HG03571 (cell line): ENCODE results near the gene ATRNL1.

ENCODE experiments used
- ATAC-seq: cut with Tn5 transposase; IDR thresholded peaks from one replicate; pipeline ENCODE4 v1.9.1; 2021; ENCODE audit not compliant: unreplicated experiment

ATRNL1 gene

DNA sequence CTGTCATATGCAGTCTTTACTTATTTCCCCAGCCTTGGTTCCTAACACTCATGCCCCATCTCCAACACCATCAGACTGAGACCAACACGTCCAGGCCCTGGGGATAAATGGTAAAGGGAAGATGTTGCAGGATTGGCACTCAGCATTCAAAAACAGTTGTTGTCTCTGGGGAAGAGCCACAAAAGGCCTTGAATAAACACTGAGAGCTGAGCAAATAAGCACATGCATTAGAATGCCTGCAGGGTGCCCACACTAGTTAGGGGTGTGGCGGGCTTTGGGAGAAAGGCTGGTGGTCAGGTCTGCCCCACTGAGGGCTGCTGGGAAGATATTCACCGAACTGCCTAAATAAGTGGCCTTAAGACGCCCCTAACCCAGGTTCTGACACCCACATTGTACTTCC, 788.9 kb downstream of the ATRNL1 start:
- no peak for ATAC-seq

DNA sequence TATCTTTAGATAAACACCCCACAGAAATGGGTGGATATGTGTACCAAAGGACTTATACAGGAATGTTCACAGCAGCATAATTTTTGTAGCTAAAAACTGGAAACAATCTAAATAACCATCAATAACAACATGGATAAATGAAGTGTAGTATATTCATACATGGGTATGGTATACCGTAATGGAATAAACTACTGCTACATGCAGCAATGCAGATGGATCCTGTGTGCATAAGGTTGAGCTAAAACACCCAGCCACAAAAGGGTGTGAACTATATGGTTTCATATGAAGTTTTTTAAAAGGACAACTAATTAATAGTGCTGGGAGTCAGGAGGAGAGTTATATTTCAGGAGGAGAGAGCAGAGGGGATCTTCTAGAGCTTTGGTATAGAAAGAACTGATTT, 790.2 kb downstream of the ATRNL1 start:
- ATAC-seq, result no peak

DNA sequence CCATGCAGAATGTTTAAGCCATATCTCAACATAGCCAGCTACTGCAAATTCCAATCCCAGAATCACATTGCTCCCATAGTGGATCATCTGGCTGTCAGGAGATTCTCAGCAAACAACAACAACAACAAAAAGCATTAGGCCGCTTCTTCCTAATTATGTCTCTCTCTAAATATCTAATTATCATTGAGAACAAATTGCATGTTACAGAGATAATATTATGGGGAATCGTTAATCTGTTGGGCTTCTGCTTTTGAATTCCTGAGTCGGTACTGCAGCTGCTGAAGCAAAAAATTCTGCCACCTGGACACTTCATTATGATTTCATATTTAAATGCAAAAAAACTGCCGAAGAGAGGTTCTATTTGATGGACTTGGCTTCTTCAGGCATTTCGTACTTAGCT, 791.2 kb downstream of the ATRNL1 start:
- ATAC-seq, result no peak

DNA sequence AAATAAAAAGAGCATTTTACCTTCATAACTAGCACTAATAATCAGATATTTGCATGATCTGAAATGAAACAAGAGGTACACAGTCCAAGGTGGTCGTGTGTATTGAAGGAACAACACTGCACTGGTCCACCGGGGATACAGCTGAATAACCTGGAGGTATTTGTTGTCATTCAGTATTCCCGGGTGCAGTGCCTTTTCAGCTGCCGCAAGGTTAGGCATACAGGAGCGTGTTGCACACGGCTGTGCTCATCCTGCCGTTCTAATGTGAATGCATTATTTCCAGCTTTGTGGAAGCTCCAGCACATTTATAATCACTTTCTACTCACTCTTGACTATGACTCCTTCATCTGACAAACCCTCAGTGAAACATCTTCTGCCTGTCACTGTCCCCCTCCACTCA, 802.0 kb downstream of the ATRNL1 start:
- ATAC-seq, result no peak

DNA sequence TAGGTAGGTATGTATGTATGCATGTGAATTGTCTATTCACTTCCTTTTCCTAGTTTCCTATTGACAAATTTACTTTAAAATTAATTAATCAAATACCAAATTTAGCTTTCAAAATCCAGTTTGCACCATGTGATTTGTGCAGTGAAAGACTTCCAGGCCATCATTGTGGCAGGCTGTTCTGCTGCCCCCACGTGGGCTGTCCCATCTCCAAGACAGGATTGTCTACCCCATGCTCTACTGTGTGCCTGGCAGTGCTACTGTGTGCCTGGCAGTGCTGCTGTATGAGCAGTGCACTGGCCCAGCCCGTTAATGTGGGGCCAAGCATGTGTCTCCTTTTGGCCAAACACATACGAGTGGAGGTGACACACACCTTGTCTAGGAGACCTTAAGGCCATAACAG, 805.1 kb downstream of the ATRNL1 start:
- ATAC-seq, result no peak

DNA sequence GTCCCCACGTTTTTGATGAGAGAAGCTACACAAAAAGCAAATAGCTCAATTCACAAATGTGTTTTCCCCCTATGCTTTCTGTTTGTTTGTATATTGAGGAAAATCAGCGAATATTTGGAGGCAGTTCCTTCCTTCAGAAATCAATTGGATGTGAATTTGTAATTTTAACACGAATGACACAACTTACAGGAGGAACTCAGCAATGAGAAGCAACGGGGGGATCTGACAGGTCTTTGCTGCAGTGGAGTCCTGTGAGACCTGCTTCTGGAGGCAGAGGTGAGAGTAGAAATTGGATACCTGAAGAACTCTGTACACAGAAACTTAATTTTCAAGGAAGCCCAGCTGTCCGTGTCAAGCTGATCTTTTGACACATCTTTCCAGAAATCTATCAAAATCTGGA, 809.4 kb downstream of the ATRNL1 start:
- no peak for ATAC-seq

DNA sequence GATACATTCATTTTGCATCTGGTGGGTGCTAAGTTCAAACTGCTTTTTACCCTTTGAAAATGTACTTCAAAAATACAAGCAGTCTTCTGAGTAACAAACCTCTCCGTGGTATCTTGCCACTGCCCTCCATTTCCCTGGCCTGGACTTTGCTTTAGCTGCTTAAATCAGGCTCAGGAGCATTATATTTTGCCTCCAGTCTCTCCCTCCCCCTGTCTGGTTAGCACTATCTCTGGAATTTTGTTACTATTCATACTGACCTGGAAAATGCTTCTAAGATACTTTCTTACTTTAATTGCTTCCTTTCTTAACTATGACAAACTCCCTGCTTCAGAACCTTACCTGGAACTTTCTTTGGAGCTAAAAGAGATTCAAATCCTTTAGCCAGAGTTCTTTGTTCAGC, 810.0 kb downstream of the ATRNL1 start:
- no peak for ATAC-seq

DNA sequence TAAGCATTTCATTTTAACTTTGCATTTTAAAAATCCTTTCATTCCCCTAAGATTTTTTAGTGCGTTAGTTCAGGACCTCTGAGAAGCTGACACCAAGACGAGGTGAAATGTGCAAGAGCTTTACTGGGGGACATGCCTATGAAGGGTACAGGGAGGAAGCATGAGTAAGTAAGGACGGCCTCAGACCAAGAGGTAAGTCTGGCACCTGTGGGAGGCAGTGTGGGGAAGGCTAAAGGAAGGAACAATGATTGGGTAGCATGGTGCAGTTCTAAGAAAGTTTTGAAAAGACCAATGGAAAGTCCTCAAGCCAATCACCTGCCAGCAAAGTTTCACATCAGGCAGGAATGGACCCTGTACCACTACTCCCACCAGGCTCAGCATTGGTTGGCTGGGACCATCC, 810.7 kb downstream of the ATRNL1 start:
- ATAC-seq, result no peak

DNA sequence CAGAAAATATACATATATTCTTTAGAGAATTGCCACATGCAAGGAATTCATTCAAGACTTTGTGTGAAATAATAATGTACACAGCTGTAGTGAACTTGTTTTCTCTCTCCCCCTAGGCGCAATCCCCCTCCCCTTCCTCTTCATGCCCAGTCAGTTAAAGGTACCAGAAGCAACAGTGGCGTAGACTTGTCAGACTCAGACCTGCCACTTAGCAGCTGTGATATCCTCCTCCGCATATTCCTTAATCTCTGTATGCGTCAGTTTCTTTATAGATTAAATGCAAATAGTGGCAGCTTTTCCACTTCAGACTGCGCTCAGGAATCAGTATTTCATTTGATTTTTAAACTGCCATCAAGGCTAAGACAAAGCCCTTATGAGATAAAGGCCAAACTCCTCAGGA, 815.9 kb downstream of the ATRNL1 start:
- no peak for ATAC-seq

DNA sequence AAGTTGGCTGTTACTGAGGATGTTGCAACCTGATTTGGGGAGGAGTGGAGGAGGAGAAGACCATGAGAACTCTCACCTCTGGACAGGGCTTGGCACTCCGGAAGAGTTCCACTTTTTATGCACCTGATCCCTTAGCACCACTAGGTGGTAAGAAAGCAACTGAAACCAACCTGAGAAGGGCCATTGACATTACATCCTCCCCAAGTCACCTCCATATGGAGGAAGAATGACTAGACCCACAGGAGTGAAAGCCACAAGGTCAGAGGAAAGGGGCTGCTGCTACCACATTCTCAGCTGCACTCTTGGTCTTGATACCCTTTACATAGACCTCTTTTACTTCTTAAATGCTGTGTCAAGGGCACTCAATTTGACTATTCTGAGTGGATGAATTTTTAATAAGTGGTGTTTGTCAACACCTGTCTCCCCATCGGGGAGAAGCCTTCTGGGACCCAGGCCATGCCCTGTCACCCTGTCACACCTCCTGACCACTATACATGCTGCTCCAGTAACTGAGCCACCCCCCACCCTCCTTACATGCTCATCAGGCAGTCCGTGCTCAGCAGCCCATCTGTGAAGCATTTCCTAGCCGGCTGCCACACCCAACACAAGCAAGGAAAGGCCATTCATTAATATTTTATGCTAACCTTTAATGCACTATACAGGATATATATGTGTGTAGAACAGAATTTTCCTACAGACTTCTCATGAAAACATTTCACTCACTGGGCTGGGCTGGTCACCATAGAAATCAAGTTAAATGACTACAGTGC, 817.0 kb downstream of the ATRNL1 start:
- ATAC-seq, result no peak

DNA sequence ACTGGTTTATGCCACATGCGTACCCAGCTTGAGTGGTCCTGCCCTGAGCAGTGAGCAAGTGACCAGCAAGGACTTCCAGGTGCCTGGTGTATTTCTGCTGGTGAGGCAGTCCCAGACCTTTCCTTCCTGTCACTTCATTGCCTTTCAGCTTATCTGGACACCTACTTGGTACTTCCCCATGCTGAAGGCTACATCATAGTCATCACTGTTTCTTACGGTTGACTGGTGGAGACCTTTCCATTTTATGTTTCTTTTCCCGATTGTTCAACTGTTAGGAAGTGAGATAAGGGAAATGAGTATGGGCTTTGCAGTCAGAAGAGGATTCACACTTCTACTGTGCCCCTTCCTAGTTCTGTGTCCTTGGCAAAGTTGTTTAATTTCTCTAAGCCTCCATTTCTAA, 821.3 kb downstream of the ATRNL1 start:
- ATAC-seq, result no peak

DNA sequence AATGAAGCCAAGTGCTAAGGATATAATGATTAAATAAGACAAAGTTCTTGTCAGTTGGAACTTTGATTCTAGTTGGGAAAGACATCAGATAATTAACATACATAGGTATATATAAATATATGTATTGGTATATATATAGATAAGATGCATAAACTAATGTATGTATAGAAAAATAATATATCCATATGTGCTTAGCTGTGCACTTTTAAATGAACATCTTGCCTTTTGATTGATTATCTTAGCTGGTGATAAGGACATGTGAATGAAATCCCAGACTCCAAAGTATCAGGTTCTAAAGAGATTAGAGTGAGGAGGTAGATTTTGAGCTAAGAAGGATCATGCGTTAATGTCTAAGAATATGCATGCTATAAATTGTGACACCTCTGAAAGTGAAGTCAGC, 822.3 kb downstream of the ATRNL1 start:
- no peak for ATAC-seq

DNA sequence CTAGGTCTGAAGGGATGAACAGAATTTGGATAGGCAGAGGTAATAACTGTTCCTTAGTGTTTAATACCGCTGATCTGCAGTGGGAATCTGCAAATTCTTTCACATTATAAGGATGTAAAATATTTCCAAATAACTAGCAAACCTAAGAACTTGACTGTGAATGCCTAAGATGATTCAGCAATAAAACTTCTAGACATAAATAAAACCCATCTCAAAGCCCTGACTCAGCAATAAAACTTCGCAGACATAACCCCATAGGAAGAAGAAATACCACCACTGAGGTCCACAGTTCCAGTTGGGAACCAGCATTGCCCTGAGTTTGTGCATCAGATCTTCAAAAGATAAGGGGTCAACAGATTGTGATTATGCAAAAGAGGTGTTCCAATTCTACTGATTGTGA, 825.6 kb downstream of the ATRNL1 start:
- no peak for ATAC-seq

DNA sequence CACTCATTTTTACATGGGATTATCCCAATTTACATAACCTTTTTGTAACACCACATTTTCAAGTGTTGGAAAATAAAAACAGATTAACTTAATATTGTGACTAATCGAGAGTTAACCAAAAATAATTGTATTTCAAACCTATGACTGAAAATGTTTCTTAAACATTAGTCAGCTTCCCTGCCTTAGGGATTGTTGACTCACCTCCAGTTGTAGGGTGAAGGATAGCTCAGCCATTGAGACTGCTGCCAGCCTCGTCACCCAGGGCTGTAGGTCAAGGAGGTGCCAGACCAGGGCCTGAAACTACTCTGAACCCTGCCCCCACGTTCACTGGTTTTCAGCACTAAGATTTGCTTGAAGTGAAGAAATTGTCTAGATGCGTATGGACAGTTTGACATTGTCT, 828.6 kb downstream of the ATRNL1 start:
- no peak for ATAC-seq

DNA sequence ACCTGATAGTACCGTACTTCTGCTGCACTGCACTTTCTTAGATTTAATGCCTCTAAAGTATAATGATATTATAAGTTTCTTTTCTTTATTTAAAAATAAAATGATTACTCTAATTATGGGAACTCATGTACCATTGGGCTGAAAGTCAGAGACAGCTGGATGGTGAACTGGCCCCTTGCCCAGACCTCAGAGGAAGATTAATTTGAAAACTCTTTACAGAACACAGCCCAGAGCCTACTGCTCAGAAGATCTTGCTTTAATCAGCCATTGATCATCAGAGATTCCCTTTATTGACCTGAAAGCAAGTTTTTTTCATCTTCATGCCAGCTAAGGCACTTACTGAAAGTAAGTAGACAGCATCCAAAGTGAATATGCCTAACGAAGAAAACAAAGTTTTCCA, 838.1 kb downstream of the ATRNL1 start:
- no peak for ATAC-seq

DNA sequence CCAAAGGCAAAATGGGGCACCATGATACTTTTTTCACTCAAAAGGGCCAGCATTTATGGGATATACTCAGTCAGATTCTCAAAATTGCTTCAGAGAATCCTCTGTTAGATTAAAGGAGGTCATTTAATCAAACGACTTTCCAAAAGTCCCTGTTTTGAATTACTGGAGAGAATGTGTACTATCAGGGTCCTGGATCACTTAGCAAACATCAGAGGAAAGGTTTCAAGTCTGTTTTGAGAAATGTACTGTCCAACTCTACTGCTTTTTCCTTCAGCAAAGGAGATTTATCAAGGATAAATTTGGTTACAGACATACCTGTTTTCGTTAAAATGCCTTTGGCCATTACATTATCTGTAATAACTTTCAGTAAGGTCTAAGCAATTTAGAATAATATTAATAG, 838.9 kb downstream of the ATRNL1 start:
- no peak for ATAC-seq

DNA sequence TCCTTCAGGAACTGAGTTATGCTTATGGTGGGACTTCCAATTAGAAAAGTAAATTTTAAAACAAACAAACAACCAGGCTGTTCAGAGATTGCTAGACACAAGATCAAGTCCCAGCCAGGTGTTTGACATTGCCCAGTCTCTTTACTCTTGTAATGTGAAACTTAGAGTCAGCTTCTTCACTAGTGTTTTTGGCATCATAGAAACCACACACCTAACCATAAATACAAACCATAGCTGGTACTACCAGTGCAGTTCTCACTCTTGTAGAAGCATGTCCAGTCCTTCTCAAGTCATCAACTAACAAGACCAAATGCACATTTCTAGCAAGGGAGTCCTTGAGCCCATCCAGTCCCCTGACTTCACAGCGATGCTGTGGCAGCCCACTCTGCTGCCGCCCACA, 839.9 kb downstream of the ATRNL1 start:
- no peak for ATAC-seq

DNA sequence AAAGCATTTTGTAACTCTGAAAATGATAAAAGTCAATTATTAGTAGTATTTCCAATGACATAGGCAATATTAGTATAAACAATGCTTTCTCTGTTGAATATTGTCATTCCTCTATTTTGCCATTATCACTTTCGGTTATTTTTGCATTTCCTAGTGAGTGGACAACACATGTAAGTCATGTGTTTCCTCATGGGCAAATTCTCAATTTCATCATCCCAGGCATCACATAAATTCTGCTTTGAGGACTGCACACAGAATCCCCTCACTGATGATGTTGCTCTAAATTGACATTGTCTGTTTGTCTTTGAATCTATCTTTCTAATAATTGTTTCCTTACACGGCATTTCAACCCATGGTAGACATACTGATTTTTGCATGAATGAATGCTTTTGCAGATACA, 842.6 kb downstream of the ATRNL1 start:
- ATAC-seq, result no peak

DNA sequence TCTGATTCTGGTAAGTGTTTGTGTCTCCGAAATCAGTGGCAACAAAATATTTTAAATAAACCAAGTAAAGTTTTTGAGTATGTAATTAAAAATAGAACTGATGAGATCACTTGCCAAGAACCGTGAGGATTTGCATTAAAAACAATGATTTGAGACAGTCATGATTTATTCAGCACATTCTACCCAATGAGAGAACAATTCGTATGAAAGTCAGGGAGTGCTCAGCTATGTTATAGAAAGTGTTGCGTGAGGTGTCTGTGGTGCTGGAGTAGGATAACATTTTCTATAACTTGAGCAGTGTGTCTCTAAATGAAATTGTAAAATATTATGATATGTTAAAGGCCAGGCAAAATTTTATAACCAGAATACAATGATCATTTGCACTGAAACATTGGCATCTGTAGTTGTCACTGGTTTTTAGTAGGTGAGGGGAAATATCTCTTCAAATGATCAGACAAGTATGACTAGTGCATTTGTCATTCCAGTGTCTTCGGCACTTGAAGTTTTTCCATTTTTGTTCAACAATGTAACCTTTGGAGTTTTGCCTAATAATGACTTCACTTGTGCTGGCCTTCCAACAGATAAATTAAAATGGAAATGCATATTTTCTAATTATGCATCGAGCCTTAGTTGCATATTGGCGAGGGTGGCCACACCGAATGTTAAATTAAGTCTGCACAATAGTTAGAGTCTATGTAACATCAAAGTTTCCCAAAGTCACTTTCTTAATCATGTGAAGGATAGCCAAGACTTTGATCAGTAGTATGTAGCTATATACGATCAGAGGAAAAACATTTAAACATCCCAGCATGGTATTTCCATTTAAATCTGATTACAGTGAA, 844.0 kb downstream of the ATRNL1 start:
- ATAC-seq, result no peak

DNA sequence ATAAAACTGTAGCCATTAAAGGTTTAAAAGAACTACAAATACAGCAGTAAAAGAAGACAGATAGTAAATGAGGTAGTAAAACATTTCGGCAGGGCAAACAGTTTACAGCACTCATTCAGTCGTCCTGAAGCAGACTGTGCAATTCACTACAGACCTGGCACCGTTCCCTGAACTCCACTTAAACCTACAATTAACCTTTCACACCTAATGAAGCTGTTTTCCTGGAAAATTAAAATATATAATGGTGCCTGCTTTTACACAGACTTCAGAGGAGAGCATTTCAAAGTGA, 844.5 kb downstream of the ATRNL1 start:
- no peak for ATAC-seq

DNA sequence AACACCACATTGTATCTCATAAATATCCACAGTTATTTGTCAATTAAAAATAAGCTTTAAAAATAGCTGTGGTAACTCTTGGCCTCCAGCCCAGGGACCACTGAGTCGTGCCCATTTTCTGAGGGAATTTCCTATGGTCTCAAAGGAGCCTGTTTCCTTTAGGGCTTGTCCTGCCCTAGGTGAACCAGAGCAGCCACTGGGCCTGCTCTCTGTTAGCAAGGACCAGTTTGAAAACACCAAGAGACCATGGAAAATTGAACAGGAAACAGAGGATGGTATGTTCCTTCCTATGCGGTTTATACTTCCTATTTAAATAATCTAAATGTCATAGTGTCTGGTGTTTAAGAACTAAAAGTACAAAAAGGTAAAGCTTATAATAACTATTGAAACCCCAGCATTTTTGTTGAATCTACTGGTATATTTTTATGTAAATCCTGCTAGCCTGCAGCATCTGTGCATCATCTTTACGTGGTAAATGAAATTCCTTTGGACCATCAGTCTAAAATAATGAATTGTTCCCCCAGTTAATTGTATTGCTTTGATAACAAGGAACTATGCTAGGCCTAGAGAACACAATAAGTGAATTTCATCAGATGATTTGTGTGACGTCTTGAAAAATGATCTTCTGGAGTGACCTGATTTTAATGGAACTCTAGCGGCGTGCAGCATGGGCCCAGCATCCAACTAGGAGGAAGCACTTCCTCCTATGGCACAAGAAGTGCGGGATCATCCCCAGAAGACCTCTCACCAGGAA, 846.1 kb downstream of the ATRNL1 start:
- ATAC-seq, result no peak

DNA sequence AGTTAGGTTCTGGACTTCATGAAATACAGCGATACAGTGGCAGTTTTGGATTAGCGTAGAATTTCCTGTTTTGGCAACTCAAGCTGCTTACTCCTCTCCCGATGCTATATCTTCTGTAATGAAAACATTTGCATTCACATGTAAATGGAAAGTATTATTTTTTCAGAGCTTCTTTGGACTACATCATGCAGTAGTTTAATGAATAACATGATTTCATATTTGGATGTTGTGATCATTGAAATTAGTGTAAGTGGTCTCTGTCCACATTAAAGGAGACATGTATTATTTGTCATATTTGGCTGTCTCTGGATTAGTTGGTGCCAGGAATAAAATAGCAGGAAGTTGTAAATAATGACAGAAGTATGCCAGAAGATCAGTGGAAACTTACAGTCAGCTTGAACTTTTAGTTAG, 848.2 kb downstream of the ATRNL1 start:
- ATAC-seq, result no peak
